HEK293T (cell line): Measurements from ENCODE around the gene RFC4.

Source experiments
- CTCF ChIA-PET: fragments of 350-600 bp; formaldehyde crosslinking; extraction: SDS; loops from one replicate; lab custom pipeline; 2021; ENCODE audit warnings: antibody characterized with exemption, inconsistent platforms; lab: Yijun Ruan, JAX
- POLR2A ChIA-PET: fragments of 350-600 bp; formaldehyde crosslinking; extraction: SDS; loops from one replicate; lab custom pipeline; 2020; ENCODE audit warnings: antibody characterized with exemption, inconsistent platforms; lab: Yijun Ruan, JAX
- DNase-seq: peaks from one replicate; pipeline ENCODE4 v3.0.0; 2012; ENCODE audit warnings: mixed read lengths; ENCODE audit errors: extremely low spot score
- ARNT ChIP-seq: fragments of 450-650 bp; IDR thresholded peaks from 2 replicates; pipeline ENCODE4 v1.6.1; 2017; ENCODE audit warnings: mild to moderate bottlenecking
- BHLHE40 ChIP-seq: fragments of 450-650 bp; IDR thresholded peaks from 2 replicates; pipeline ENCODE4 v1.6.1; 2016; ENCODE audit warnings: mild to moderate bottlenecking, moderate library complexity, borderline replicate concordance
- CTBP1 ChIP-seq: fragments of 450-650 bp; IDR thresholded peaks from 2 replicates; pipeline ENCODE4 v1.6.1; 2016; ENCODE audit warnings: borderline replicate concordance
- ELF4 ChIP-seq: fragments of 450-650 bp; IDR thresholded peaks from 2 replicates; pipeline ENCODE4 v1.6.1; 2017; ENCODE audit warnings: antibody characterized with exemption
- FOXA1 ChIP-seq: fragments of 450-650 bp; IDR thresholded peaks from 2 replicates; pipeline ENCODE4 v1.6.1; 2016; ENCODE audit warnings: mild to moderate bottlenecking
- FOXK2 ChIP-seq: fragments of 450-650 bp; IDR thresholded peaks from 2 replicates; pipeline ENCODE4 v1.6.1; 2016; ENCODE audit warnings: mild to moderate bottlenecking
- FOXM1 ChIP-seq: fragments of 450-650 bp; IDR thresholded peaks from 2 replicates; pipeline ENCODE4 v1.6.1; 2017; ENCODE audit warnings: mild to moderate bottlenecking, borderline replicate concordance
- HDGF ChIP-seq: fragments of 450-650 bp; IDR thresholded peaks from 2 replicates; pipeline ENCODE4 v1.6.1; 2017; ENCODE audit warnings: antibody characterized with exemption, borderline replicate concordance
- L3MBTL2 ChIP-seq: fragments of 450-650 bp; conservative IDR thresholded peaks from 2 replicates; pipeline ENCODE4 v1.6.1; 2016; ENCODE audit warnings: mild to moderate bottlenecking
- LEF1 ChIP-seq: fragments of 450-650 bp; IDR thresholded peaks from 2 replicates; pipeline ENCODE4 v1.6.1; 2017; ENCODE audit warnings: mild to moderate bottlenecking, borderline replicate concordance
- NFRKB ChIP-seq: fragments of 450-650 bp; IDR thresholded peaks from 2 replicates; pipeline ENCODE4 v1.6.1; 2016; ENCODE audit warnings: mild to moderate bottlenecking, moderate library complexity
- PKNOX1 ChIP-seq: fragments of 450-650 bp; IDR thresholded peaks from 2 replicates; pipeline ENCODE4 v1.6.1; 2016
- SP1 ChIP-seq: fragments of 450-650 bp; IDR thresholded peaks from 2 replicates; pipeline ENCODE4 v1.6.1; 2017
- SUZ12 ChIP-seq: fragments of 450-650 bp; IDR thresholded peaks from 2 replicates; pipeline ENCODE4 v1.6.1; 2016; ENCODE audit warnings: mild to moderate bottlenecking
- TARDBP ChIP-seq: fragments of 450-650 bp; IDR thresholded peaks from 2 replicates; pipeline ENCODE4 v1.6.1; 2016
- ZNF384 ChIP-seq: fragments of 450-650 bp; IDR thresholded peaks from 2 replicates; pipeline ENCODE4 v1.6.1; 2016

RFC4 gene

GRCh38 chr3:186750316-186750715 is 56.0 kb downstream of the RFC4 start:
- POLR2A ChIA-PET: no interaction called here

GRCh38 chr3:186746008-186746407 is 60.3 kb downstream of the RFC4 start:
- no peak for TF ChIP-seq ELF4
- TF ChIP-seq FOXA1: no peak
- TF ChIP-seq PKNOX1: no peak
- no peak for TF ChIP-seq FOXM1
- no peak for TF ChIP-seq L3MBTL2
- no peak for TF ChIP-seq CTBP1
- no peak for TF ChIP-seq BHLHE40
- TF ChIP-seq ARNT: no peak
- no peak for TF ChIP-seq SUZ12
- TF ChIP-seq LEF1: no peak
- no peak for TF ChIP-seq SP1
- no peak for TF ChIP-seq TARDBP
- no peak for TF ChIP-seq ZNF384
- no peak for TF ChIP-seq HDGF
- TF ChIP-seq NFRKB: no peak
- TF ChIP-seq FOXK2: no peak
- no peak for DNase-seq
- ChIA-PET POLR2A (no interaction called here), CTCF (no interaction called here)

More at GRCh38 chr3:186750316-186750715, 56.0 kb downstream of the RFC4 start:
- TF ChIP-seq BHLHE40 (no peak), NFRKB (no peak), SP1 (no peak), TARDBP (no peak), PKNOX1 (no peak), ARNT (no peak), ZNF384 (no peak), FOXM1 (no peak)
- CTCF ChIA-PET: no interaction called here
- no peak for DNase-seq

GRCh38 chr3:186743666-186744065 is 62.6 kb downstream of the RFC4 start:
- no peak for DNase-seq
- CTCF ChIA-PET: no interaction called here
- POLR2A ChIA-PET: interaction anchor here (0.9 kb wide), 1 partner anchor 40 kb away, joined by 3 read pairs; the partner anchor contains the start of gene EIF4A2
- TF ChIP-seq ARNT (no peak), NFRKB (no peak), CTBP1 (no peak), TARDBP (no peak), SP1 (no peak), LEF1 (no peak), FOXK2 (no peak)

GRCh38 chr3:186742618-186743380 is 63.5 kb downstream of the RFC4 start:
- CTCF ChIA-PET: no interaction called here
- POLR2A ChIA-PET: interaction anchor here (0.9 kb wide), 1 partner anchor 40 kb away, joined by 3 read pairs; the partner anchor contains the start of gene EIF4A2
- DNase-seq: no peak
- TF ChIP-seq ZNF384 (no peak), ARNT (no peak), FOXM1 (no peak), PKNOX1 (no peak), NFRKB (no peak), ELF4 (no peak), BHLHE40 (no peak), FOXA1 (no peak), FOXK2 (no peak), TARDBP (no peak), L3MBTL2 (no peak), HDGF (no peak), SUZ12 (no peak)
